Mammary epithelial cell (primary cell): Measurements from ENCODE around the gene MTARC2.

Experiments
- CTCF ChIP-seq, 2 donors: IDR thresholded peaks in 1 of 2; conservative IDR thresholded peaks in 1 of 2; 2 replicates each; pipeline ENCODE4 v1.5.1; 2011 to 2012; ENCODE audit warnings: inconsistent platforms in 2 of 2, low read length in 2 of 2, mild to moderate bottlenecking in 2 of 2, control low read depth in 1 of 2, low read depth in 1 of 2; ENCODE audit not compliant: insufficient read depth in 1 of 2; ENCODE audit errors: extremely low read depth in 1 of 2
- EZH2 ChIP-seq: IDR thresholded peaks from 2 replicates; pipeline ENCODE4 v1.6.1; 2012; ENCODE audit warnings: low read length, inconsistent platforms, borderline replicate concordance

DNA sequence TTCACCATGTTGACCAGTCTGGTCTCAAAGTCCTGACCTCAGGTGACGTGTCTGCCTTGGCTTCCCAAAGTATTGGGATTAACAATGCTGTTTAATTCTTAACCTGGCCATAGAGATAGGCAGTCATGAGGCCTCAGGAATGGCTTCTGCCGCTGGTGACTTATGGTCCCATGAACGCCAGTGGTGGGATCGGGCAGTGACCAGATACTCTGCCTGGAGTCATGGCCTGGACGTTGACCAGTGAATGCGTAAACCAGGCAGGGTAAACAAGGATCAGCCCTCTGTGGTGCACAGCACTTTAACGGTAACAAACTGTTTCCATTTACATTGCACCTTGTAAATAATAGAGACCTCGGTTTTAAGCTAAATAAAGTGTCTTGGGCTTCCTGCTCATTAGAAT, 61.6 kb downstream of the MTARC2 start:
- TF ChIP-seq CTCF (conservative IDR thresholded peaks at IDR 0.05 in 1 of 2, IDR thresholded peaks at IDR 0.05 in 1 of 2; ENCODE audit: extremely low read depth in 1 of 2, insufficient read depth in 1 of 2, low read depth in 1 of 2, low read length in 2 of 2), result no peak
- TF ChIP-seq EZH2, result no peak
